K562 (cell line): Measurements from ENCODE around the gene GPR152. TPM values are rescaled to one million over a fixed set of nuclear protein-coding genes. Genes with fewer than 3 reads are reported as not detected.

Experiments
- ATAC-seq: fragments of 200-7000 bp; cut with Tn5 transposase; 3 replicates; pipeline ENCODE4 v1.9.1; 2020; ENCODE audit warnings: moderate library complexity
- BruUV-seq: library from RNA; stranded (reverse); fragments of 400-500 nt; replicated peaks from 2 replicates; lab custom pipeline; 2021; lab: Mats Ljungman, UMichigan
- CTCF ChIA-PET: fragments of 300-600 bp; formaldehyde crosslinking; extraction: SDS; loops from one replicate; lab custom pipeline; 2021; ENCODE audit warnings: low intra/inter-chr PET ratio; lab: Yijun Ruan, JAX
- POLR2A ChIA-PET: fragments of 300-600, 350-650 bp; sonication (Branson Sonifier 250); formaldehyde crosslinking; extraction: SDS; loops from one replicate; lab custom pipeline; 2021; ENCODE audit warnings: antibody characterized with exemption, inconsistent platforms; lab: Yijun Ruan, JAX
- DNase-seq, 4 experiments: peaks; one replicate each; pipeline versions ENCODE4 v3.0.0 to v3.0.0-alpha.2; 2011 to 2018; ENCODE audit warnings: low spot score in 3 of 4, mixed read lengths in 3 of 4; ENCODE audit errors: extremely low read depth in 1 of 4
- FAIRE-seq: peaks from 2 replicates; lab custom pipeline; 2011; peaks lifted over from hg19 to GRCh38; lab: Jason Lieb, UNC
- H2AFZ ChIP-seq: 2 replicates; pipeline ENCODE4 v1.6.0; 2011; ENCODE audit warnings: low read depth, low read length, control low read depth, inconsistent platforms
- H3K27ac ChIP-seq: fragments of 200-600 bp; 3 replicates; pipeline ENCODE4 v1.8.0; 2011; ENCODE audit warnings: low read depth, mild to moderate bottlenecking, control low read depth, inconsistent platforms, low read length, moderate library complexity, mixed read lengths; ENCODE audit errors: extremely low read depth
- H3K27me3 ChIP-seq, 2 experiments: fragments of 300-600 bp in 1 of 2; 2 replicates in 1 of 2; 3 replicates in 1 of 2; pipeline versions ENCODE4 v1.6.0 to v1.8.0; 2011; ENCODE audit warnings: inconsistent platforms in 2 of 2, low read length in 2 of 2, mild to moderate bottlenecking in 1 of 2, mixed read lengths in 1 of 2, moderate library complexity in 1 of 2; ENCODE audit not compliant: control insufficient read depth in 2 of 2, insufficient read depth in 2 of 2
- H3K36me3 ChIP-seq: fragments of 300-600 bp; 3 replicates; pipeline ENCODE4 v1.8.0; 2011; ENCODE audit warnings: mild to moderate bottlenecking, low read length, inconsistent platforms; ENCODE audit not compliant: control insufficient read depth, insufficient read depth
- H3K4me1 ChIP-seq, 2 experiments: fragments of 200-600 bp in 1 of 2; replicated peaks in 1 of 2; 2 replicates in 1 of 2; 3 replicates in 1 of 2; pipeline versions ENCODE4 v1.5.1 to v1.8.0; 2011; ENCODE audit warnings: inconsistent platforms in 2 of 2, low read length in 2 of 2, mild to moderate bottlenecking in 1 of 2, mixed read lengths in 1 of 2, moderate library complexity in 1 of 2; ENCODE audit not compliant: control insufficient read depth in 2 of 2, insufficient read depth in 2 of 2
- H3K4me2 ChIP-seq: 2 replicates; pipeline ENCODE4 v1.6.1; 2011; ENCODE audit warnings: low read length, control low read depth, inconsistent platforms, mixed read lengths; ENCODE audit not compliant: insufficient read depth
- H3K4me3 ChIP-seq: fragments of 200-600 bp; sonication (generic), shearing (Covaris generic); 2 replicates; pipeline ENCODE4 v1.5.1; 2016; ENCODE audit warnings: control low read depth, inconsistent platforms
- H3K79me2 ChIP-seq: fragments of 200-600 bp; 3 replicates; pipeline ENCODE4 v1.8.0; 2011; ENCODE audit warnings: low read length, inconsistent platforms; ENCODE audit not compliant: control insufficient read depth, insufficient read depth
- H3K9ac ChIP-seq, 2 experiments: 2 replicates each; pipeline versions ENCODE4 v1.6.0 to v1.6.1; 2011; ENCODE audit warnings: low read depth in 2 of 2, low read length in 2 of 2, control low read depth in 1 of 2, inconsistent platforms in 1 of 2, mild to moderate bottlenecking in 1 of 2, mixed read lengths in 1 of 2; ENCODE audit not compliant: insufficient read depth in 1 of 2
- H3K9me1 ChIP-seq: one replicate; pipeline ENCODE4 v1.6.0; 2011; ENCODE audit warnings: inconsistent platforms, mild to moderate bottlenecking, low read length, moderate library complexity; ENCODE audit not compliant: control insufficient read depth, insufficient read depth
- H3K9me3 ChIP-seq: replicated peaks from 2 replicates; pipeline ENCODE4 v1.5.1; 2011; ENCODE audit warnings: low read depth, low read length, inconsistent platforms; ENCODE audit not compliant: control insufficient read depth, insufficient read depth
- H4K20me1 ChIP-seq: replicated peaks from 2 replicates; pipeline ENCODE4 v1.6.1; 2011; ENCODE audit warnings: low read length, inconsistent platforms, mixed read lengths; ENCODE audit not compliant: control insufficient read depth, insufficient read depth
- ARNT ChIP-seq, 2 experiments: fragments of 450-650 bp; IDR thresholded peaks; 2 replicates each; pipeline ENCODE4 v1.6.1; 2016; ENCODE audit warnings: mild to moderate bottlenecking in 1 of 2
- ASH1L ChIP-seq: fragments of 450-650 bp; IDR thresholded peaks from 2 replicates; pipeline ENCODE4 v1.6.1; 2018; ENCODE audit warnings: borderline replicate concordance, mild to moderate bottlenecking, low read depth; ENCODE audit not compliant: partially characterized antibody
- BMI1 ChIP-seq: fragments of 150-350 bp; IDR thresholded peaks from 2 replicates; pipeline ENCODE4 v1.6.1; 2014; ENCODE audit warnings: low read length
- FOS ChIP-seq: IDR thresholded peaks from 3 replicates; pipeline ENCODE4 v1.6.1; 2011; ENCODE audit not compliant: insufficient read length; ENCODE audit errors: extremely low read depth
- HLTF ChIP-seq: fragments of 450-650 bp; IDR thresholded peaks from 2 replicates; pipeline ENCODE4 v1.6.1; 2016
- HMGN3 ChIP-seq: IDR thresholded peaks from 2 replicates; pipeline ENCODE4 v1.6.1; 2011; ENCODE audit warnings: borderline replicate concordance, low read depth, mild to moderate bottlenecking, mixed read lengths, low read length; ENCODE audit not compliant: insufficient read length; ENCODE audit errors: extremely low read depth
- HNRNPL ChIP-seq: fragments of 200-400 bp; formaldehyde crosslinking; IDR thresholded peaks from 2 replicates; pipeline ENCODE4 v1.6.1; 2017; ENCODE audit warnings: low read depth, mild to moderate bottlenecking, low read length
- HNRNPLL ChIP-seq: fragments of 200-400 bp; formaldehyde crosslinking; IDR thresholded peaks from 2 replicates; pipeline ENCODE4 v1.6.1; 2017; ENCODE audit warnings: low read length, low read depth, mild to moderate bottlenecking; ENCODE audit not compliant: poor library complexity, severe bottlenecking
- POLR2B ChIP-seq: fragments of 450-650 bp; IDR thresholded peaks from 2 replicates; pipeline ENCODE4 v1.6.1; 2018; ENCODE audit warnings: low read depth; ENCODE audit not compliant: partially characterized antibody
- RBFOX2 ChIP-seq: fragments of 200-400 bp; formaldehyde crosslinking; IDR thresholded peaks from 2 replicates; pipeline ENCODE4 v1.6.1; 2017; ENCODE audit warnings: low read depth, mild to moderate bottlenecking, low read length, moderate library complexity
- SREBF2 ChIP-seq: sonication (generic); formaldehyde crosslinking; IDR thresholded peaks from 2 replicates; pipeline ENCODE4 v1.4.0; 2020; ENCODE audit warnings: mild to moderate bottlenecking, missing genetic modification reagents
- TFAP4 ChIP-seq: sonication (generic); formaldehyde crosslinking; IDR thresholded peaks from 2 replicates; pipeline ENCODE4 v1.8.0; 2022; ENCODE audit warnings: missing genetic modification reagents, mild to moderate bottlenecking, moderate library complexity, borderline replicate concordance
- ZBTB2 ChIP-seq: fragments of 450-650 bp; IDR thresholded peaks from 2 replicates; pipeline ENCODE4 v1.6.1; 2016; ENCODE audit warnings: antibody characterized with exemption
- ZFP36 ChIP-seq: fragments of 150-350 bp; IDR thresholded peaks from 2 replicates; pipeline ENCODE4 v1.6.1; 2018; ENCODE audit warnings: low read length, low read depth; ENCODE audit not compliant: partially characterized antibody
- ZFX ChIP-seq: sonication (generic); formaldehyde crosslinking; IDR thresholded peaks from 2 replicates; pipeline ENCODE4 v1.8.0; 2022; ENCODE audit warnings: mild to moderate bottlenecking, missing genetic modification reagents, moderate library complexity
- ZNF76 ChIP-seq: fragments of 250-450 bp; sonication (Bioruptor Pico); IDR thresholded peaks from 2 replicates; pipeline ENCODE4 v1.4.0; 2020; ENCODE audit warnings: mild to moderate bottlenecking, moderate library complexity, borderline replicate concordance
- ZNF780A ChIP-seq: fragments of 250-450 bp; sonication (Bioruptor Pico); IDR thresholded peaks from 2 replicates; pipeline ENCODE4 v1.5.0; 2021; ENCODE audit warnings: mild to moderate bottlenecking
- WGBS: fragments of 100-300 bp; shearing (Covaris generic); methylation state at CpG from one replicate; pipeline ENCODE4 v1.1.6; 2016; ENCODE audit warnings: low coverage, mixed read lengths; ENCODE audit not compliant: insufficient coverage; ENCODE audit errors: missing lambda C conversion rate; 5-methylcytosine and 5-hydroxymethylcytosine counted together
- in situ Hi-C: fragments of 300-500 bp; cut with MboI; formaldehyde crosslinking; loops from 4 replicates; pipeline ENCODE4 v1.15.0; 2018; ENCODE audit warnings: inconsistent platforms, mixed read lengths
- intact Hi-C: fragments of 100-400 bp; cut with micrococcal nuclease; formaldehyde crosslinking; loops from 2 replicates; pipeline ENCODE4 v1.14.2; 2022
- polyA plus RNA-seq, 8 experiments: library from polyadenylated mRNA; depleted of rRNA in 4 of 8; stranded (reverse) in 5 of 8; unstranded in 3 of 8; fragments of >200 nt; fragmentation: Nextera tagmentation in 2 of 8; fragmentation: Illumina TruSeq in 1 of 8; extraction: Ambion mirVana in 2 of 8; extraction: Trizol in 1 of 8; gene quantifications; 2 replicates each; pipeline versions ENCODE4 v1.2.1 to v1.2.3, GENCODE V29; 2011 to 2014; ENCODE audit warnings: inconsistent platforms in 1 of 8, missing spikeins in 1 of 8
- total RNA-seq, 7 experiments: library from RNA; depleted of rRNA in 6 of 7; stranded (reverse); fragments of >200 nt in 6 of 7; fragmentation: Illumina TruSeq in 2 of 7; extraction: Trizol in 2 of 7; gene quantifications; 2 replicates each; pipeline versions ENCODE4 v1.2.1 to v1.2.3, GENCODE V29; 2011 to 2021; ENCODE audit warnings: low replicate concordance in 1 of 7
- TF ChIP-seq, protein P1 (sequence below), 3 experiments: fragments of 200-800 bp in 1 of 3; sonication (Bioruptor generic) in 1 of 3; sonication (generic) in 1 of 3; formaldehyde crosslinking in 1 of 3; IDR thresholded peaks; 2 replicates each; pipeline versions ENCODE4 v1.6.1 to v1.8.0; 2016 to 2022; ENCODE audit warnings: mild to moderate bottlenecking in 2 of 3, missing compliant biosample characterization in 2 of 3, missing genetic modification characterization in 2 of 3, missing genetic modification reagents in 1 of 3

Gene GPR152
- total and polyA plus RNA-seq, 9 of the 15 experiments (the other 6 are each of a cell fraction or from before 2014, with no cell fraction given): not detected

GRCh38 chr11:67438158-67438902 is 14.2 kb downstream of the GPR152 start:
- Histone ChIP-seq H3K4me3 (no peak overlapping the region), H3K27me3 (no peaks in the 10 kb centered on the region), H3K36me3 (peaks cover 80% of the 10 kb centered on the region; the same call in 2 of the 3 replicates), H3K79me2 (no peaks in the 10 kb centered on the region; the same call in 1 of the 3 replicates), H3K4me2 (no peak overlapping the region), H4K20me1 (no peaks in the 10 kb centered on the region), H2AFZ (no peak overlapping the region), H3K27ac (peak overlapping the region; percentile 86; the same call in 1 of the 3 replicates), H3K4me1 (peaks cover 16 to 93% of the 10 kb centered on the region in 2 experiments), H3K9ac (peak overlapping the region in 1 of 2 experiments; percentile 81; a peak in 2 of 4 replicates), H3K9me1 (peaks cover 4% of the 10 kb centered on the region), H3K9me3 (no peaks in the 10 kb centered on the region)
- ChIA-PET CTCF (no interaction called here), POLR2A (interaction anchor here (0.7 to 3.0 kb wide), 10 partner anchors 9 to 104 kb away, joined by 3 to 21 read pairs (median 3); partner anchors contain the start of gene RPS6KB2)
- in situ Hi-C loops (no loop called here), intact Hi-C loops (no loop called here)
- BruUV-seq: TSS peak; percentile 5
- FAIRE-seq (no peak), DNase-seq (peak in 2 of 4 experiments; percentile 38 to 39), ATAC-seq (no peak)
- 76% methylated on average over 23 of the region's 41 CpGs for WGBS
- TF ChIP-seq HLTF (no peak), ZNF76 (CRISPR knock-in tag) (no peak), RBFOX2 (peak; percentile 69), ZNF780A (CRISPR knock-in tag) (no peak), FOS (no peak), POLR2B (peak; percentile 41), BMI1 (no peak), ZFP36 (peak; percentile 17), ARNT (IDR thresholded peaks at IDR 0.05) (no peak), HMGN3 (no peak), HNRNPLL (no peak), TFAP4 (CRISPR knock-in tag) (peak; percentile 24; the same call in 1 of the 2 replicates), SREBF2 (no peak), ASH1L (no peak), ZBTB2 (no peak), HNRNPL (peak; percentile 43; the same call in 1 of the 2 replicates), ZFX (CRISPR knock-in tag) (peak; percentile 35; the same call in 1 of the 2 replicates)
- TF ChIP-seq, protein P1, sequence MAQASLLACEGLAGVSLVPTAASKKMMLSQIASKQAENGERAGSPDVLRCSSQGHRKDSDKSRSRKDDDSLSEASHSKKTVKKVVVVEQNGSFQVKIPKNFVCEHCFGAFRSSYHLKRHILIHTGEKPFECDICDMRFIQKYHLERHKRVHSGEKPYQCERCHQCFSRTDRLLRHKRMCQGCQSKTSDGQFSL (CRISPR knock-in tag; IDR thresholded peaks at IDR 0.05): 0 out of 2 replicates have a peak, but pooled peaks have one; percentile 18
- TF ChIP-seq, protein P1 (tag; IDR thresholded peaks at IDR 0.05): no peak
